Stimulated activated CD4-positive, alpha-beta T cell treated with anti-CD3 and anti-CD28 coated beads, Interleukin-12 subunit alpha, Interleukin-12 subunit beta, amount 100 ng/mL, for 48 hours (primary cell): ENCODE data around the gene FAM136A.
"Not testable (repeated sequence)": the region's sequence is repeated elsewhere in the genome, so short reads cannot be mapped to it uniquely, and the experiment has no call there.

Experiments used
- DNase-seq, 3 donors: peaks; one replicate each; pipeline ENCODE4 v3.0.0-alpha.2; 2020; ENCODE audit warnings: low read depth in 2 of 3, low spot score in 1 of 3

Gene FAM136A

DNA sequence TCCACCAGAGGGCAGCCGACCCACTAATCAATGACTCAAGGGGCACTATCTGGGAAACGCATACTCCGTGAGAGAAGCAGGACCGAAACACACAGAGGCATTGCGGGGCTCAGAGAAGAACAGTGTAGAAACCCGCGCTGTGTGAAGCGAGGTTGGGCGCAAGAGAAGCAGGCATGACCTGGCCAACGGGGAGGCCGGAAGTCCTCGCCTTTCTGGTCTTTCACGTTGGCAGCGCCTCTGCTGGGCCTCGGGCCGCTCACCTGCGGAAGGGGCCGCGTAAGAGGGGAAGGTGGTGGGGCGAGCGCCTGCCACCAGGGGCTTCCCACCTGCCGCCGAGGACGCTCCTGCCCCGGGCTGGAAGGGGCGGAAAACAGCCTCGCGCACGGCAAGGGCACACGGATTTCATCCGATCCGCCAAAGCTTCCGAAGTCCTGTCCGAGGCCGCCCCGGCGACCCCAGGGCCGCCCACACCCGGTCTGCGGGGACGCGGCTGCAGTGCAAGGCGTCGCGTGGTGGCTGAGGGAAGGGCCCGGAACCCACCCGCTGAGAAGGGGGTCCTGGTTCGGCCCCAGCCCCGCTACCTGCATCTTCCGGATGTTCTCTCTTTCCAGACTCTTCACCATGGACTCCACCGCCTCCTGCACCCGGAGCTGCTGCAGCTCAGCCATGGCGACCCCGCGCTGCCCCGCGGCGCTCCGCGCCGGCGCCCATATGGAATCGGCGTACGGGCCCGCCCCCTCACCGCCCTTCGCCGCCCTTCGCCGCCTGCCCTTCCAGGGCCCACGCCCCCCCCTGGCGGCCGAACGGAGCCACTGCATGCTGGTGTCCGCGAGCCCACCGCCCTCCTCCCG lies at the start of gene FAM136A:
TSS of gene FAM136A (minus strand) at position 724 of the 851 bp plus-strand sequence. CDS start at position 668, 56 bp downstream.
- peak; percentile 83 to 92 (median 86) for DNase-seq

DNA sequence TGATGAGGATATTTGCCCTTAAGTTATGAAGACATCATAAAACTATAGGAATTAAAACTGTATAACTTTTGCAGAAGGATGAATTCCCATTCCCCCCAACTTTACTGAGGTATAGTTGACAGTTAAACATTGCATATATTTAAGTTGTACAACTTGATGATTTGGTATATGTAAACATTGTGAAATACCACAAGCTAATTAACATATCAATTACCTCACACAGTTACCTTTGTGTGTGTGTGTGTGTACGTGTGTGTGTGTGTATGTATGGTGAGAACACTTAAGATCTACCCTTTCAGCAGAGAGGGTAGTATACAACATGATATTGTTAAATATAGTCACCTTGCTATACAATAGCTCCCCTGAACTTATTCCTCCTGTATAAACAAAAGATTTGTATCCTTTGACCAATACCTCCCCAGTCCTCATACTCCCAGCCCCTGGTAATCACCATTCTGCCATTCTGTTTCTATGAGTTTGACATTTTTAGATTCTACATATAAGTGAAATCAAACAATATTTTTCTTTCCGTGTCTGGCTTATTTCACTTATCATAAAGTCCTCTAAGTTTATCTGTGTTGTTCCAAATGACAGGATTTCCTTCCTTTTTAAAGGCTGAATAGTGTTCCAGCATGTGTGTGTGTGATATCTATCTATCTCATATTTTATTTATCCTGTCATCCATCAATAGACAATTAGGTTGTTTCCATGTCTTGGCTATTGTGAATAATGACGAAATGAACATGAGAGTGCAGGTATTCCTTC lies 48.2 kb upstream of the FAM136A start:
- DNase-seq: no peak

DNA sequence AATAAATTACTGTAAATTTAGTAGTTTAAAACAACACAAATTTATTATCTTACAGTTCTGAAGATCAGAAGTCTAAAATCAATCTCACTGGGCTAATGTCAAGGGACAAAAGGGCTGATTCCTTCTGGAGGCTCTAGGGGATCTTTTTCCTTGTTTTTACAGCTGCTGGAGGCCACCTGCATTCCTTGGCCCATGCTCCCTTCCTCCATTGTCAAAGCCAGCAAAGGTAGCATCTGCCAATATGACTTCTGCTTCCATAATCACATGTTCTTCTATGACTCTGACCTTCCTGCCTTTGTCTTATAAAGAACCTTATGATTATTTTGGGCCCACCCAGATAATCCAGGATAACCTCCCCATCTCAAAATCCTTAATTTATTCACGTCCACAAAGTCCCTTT lies 46.0 kb upstream of the FAM136A start:
- no peak for DNase-seq

DNA sequence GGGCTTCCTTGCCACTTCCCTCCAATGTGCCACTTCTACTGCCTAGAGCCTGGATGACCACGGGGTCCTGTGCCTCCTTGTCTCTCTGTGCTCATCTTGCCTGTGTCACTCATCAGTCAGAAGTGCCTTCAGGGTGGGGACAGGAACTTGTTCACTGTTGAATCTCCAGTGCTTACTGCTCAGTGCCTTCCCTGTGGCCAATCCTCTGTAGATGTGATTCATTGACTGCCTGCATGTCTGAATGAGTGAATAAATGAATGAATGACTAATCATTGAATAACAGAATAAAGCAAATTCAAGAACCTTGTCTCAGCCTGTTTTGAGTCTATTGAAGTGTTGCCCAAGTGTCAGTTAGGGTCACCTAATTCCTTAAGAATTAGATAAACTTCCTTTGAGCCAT lies 42.3 kb upstream of the FAM136A start:
- no peak for DNase-seq

DNA sequence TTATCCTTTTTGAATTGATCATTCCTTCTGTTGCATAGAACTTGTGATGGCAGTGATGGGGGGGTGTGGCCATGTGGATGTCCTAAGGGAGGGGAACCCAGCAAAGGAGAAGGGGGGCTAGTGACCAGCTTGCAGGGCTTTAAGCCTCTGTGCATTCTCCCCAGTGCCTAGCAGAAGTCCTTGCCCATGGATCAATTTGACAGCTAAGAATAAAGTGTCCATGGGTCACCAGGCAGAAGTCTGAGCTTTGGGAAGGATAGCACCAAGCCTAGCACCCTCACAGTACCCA lies 39.6 kb upstream of the FAM136A start:
- DNase-seq: no peak

DNA sequence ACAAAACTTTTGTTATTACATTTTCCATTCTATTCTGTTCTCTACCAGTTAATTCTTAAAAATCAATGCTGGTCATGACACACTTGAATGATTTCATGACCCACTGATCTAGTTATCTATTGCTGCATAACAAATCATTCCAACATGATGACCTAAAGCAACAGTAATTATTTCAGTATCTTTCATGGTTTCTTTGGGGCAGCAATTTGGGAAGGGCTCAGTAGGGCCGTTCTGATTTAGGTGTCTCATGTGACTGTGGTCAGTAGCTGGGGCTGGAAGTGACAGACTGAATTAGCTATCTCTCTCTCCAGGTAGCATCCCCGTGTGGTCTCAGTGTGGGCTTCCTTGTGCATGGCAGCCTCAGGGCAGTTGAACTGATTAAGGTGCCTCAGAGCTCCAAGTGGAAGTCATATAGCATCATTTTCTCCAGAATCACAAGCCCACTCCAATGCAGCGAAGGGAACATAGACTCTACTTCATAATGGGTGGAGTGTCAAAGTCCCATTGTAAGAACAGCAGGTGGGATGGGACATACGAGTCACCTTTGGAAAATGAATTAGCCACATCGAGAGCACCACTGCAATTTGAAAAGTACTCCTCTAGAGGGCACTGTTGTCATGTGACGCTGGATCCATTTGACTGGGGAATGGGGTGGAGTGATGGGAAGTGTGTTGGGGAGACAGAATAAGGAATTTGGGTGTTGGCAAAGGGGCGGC lies 39.1 kb upstream of the FAM136A start:
- DNase-seq: peak in 2 of 3 donors; percentile 8 to 44

DNA sequence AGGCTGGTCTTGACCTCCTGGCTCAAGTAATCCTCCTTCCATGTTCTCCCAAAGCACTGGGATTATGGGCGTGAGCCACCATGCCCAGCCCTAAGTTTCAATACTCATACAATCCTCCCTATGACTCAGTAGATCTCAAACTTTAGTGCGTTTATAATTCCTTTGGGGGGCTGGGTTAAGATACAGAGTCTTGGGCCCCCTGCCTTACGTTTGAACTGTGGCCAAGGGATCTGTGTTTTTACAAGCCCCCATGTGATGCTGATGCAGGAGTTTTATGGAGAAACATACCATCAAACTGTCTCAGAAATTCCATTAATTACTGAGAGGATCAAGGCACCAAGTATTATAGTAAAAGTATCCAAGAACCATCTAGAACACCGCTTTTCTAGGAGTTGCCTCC lies 38.2 kb upstream of the FAM136A start:
- DNase-seq: no peak

DNA sequence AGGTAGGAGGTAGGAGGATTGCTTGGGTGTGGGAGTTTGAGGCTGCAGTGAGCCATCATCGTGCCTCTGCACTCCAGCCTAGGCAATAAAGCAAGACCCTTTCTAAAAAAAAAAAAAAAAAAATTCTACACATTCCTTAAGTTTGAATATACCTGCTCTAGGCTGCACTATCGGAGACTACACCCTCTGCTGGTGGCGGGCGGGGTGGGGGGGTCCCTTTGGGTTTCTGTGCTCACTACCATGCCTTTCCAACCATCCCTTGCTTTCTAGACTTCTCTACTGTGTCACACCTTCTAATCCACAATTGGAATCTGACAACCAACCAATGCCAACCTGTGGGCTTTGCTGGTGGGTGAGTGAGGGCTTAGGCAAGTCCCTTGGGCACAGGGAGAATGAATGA lies 34.7 kb upstream of the FAM136A start:
- no peak for DNase-seq

DNA sequence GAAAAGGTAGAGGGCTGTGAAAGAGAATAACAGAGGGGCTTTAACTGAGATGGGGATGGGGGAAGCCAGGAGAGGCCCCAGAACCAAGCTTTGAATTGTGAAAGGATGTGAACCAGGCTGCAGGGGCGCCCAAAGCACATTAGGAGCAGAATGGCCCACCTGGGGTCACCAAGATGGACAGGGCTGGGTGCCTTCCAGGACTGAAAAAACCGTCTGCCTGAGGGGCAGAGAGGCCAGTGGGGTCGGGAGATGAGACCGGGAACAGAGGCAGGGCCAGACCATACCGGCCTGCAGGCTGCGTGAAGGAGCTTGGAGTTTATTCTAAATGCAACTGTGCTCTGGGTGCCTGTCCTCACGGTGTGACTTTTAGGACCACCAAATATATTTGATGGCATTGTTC lies 29.1 kb upstream of the FAM136A start:
- DNase-seq: no peak

DNA sequence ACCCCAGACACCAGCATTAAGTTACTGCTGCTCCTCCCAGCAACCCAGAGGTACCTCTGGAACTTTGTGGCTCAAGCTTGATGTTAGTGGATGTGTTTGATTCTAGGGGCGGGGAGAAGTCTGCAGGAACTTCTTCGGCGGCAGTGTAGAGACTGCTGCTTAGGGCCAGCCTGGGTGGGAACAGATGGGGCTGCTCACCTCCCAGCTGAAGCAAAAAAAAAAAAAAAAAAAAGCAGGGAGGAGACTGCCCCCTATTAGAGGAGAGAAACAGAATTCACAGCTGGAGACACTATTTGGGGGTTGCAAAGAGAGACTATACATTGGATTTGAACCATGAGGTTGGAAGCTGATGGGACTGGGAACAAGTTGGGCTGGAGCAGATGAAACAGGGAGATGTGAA lies 28.6 kb upstream of the FAM136A start:
- DNase-seq: no peak

DNA sequence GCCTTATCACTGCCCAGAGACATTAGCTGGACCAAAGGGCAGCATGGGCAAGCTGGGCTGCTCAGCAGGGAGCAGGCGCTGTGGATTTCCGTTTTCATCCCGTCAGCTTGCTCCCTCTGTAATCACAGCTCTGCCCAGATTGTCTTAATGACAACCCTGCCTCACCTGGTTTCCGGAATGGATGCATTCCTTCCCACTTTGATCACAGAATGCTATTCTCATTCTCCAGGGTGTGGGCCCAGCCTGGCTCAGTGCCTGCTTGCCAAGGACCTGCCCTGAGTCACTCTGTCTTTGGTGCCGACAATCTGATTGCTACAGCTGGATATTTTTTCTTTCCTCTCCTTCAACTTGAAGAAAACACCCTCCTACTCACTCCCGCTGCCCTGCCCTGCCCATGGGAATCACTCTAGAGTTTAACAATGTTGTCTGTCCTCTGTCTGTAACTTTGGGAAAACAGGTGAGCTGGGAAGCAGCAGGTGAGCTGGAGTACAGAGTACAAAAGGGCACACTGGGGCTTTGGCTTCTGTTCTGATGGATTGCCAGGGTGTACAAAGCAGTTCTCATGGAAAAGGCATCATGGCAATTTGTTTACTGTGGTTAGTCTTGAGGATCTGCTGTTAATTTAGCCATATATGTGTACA lies 27.2 kb upstream of the FAM136A start:
- no peak for DNase-seq

DNA sequence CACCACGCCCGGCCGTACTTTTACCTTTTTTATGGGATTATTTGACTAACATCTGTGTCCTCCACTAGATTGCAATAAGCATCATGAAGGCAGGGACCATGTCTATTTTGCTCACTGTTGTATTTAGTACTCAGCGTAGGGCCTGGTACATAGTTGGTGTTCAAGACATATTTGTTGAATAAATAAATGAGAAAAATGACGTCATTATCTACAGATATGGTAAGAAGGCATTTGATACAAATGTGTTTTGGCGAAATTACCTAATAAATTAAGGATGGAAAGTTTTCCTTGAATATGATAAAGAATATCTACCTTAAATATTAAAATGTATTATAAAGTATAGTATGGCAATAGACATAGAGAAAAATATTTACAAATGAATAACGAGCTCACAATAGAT lies 24.0 kb upstream of the FAM136A start:
- no peak for DNase-seq

DNA sequence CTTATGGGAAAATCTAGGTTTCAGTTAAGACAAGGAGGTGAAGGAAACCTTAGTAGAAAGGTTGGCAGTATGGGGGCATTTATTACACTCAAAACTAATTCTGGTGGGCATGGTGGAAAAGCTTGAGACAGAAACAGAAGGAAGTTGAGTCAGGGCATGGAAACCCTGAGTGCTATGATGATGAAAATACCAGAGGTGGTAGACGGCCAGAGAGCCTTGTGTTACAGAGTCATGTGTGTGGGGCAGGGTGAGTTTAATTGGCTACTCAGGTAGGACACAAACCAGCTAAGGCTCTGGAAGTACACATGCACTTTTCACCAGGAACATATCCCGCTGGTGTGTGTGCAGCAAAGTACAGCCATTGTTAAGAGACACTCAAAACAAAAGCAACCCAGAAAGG lies 20.7 kb upstream of the FAM136A start:
- DNase-seq: no peak

DNA sequence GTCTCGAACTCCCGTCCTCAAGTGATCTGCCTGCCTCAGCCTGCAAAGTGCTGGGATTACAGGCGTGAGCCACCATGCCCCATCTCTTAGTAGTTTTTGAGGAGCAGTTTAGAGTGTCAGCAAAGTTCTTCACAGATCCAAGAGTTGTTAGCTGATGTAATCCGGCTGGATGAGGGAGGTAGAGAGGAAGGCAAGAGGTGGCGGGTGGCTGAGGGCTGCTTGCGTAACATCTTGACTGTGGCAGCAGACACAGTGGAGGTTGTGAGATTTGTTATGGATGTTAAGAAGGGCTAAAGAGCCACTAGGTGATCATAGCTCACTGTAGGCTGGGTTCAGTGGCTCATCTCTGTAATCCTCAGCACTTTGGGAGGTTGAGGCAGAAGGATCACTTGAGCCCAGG lies 19.5 kb upstream of the FAM136A start:
- DNase-seq: no peak

DNA sequence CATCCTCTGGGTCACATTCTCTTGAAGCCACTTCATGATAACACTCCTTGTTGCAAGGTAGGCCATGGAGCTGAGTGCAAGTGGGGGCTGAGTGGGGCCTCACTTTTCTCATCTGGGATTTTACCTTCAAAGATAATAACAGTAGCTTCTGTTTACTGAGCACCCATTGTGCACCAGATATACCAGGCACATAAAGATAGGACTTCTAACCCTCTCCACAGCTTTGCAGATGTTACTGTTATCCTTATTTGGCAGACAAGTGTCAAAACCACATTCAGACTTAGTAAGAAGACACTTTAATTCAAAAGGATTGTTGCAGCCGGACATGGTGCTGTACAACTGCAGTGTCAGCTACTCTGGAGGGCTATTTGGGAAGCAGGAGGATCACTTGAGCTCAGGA lies 12.8 kb upstream of the FAM136A start:
- DNase-seq: no peak

DNA sequence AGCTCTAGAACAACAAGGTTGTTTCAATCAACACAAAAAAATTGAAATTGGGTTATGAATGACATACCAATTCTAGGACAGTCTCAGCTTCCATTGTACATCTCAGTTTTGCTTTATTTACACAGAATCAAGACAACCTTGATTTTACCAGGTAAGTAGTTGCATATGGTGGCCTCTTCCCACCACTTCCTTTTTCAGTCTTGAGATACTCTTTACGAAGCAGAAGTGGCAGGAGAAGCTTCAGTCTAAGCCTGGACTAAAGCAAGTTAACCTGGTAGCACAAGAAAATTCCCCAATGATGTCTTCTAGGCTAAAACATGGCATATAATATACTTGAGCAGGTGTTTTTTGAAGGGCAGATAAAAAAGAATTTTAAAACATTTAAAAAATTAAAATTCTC lies 10.7 kb upstream of the FAM136A start:
- no peak for DNase-seq

DNA sequence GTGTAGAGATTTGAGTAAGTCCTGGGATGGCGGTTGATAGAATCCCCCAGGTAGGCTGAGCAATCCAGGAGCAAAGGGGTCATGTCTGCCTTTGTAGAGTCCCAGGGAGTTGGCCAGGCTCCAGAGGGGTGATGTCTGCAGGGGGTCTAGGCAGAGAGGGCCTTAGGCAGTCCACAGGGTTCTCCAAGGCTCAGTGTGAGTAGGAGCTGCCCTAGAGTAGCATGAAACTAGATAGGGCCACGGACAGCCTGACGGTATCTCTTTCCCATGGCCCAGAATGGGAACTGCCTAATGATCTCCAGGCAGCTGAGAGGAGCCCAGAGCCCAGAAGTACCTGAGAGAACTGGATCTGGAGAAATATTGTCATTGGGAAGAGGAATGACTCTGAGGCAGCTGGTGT lies 9.0 kb upstream of the FAM136A start:
- no peak for DNase-seq

DNA sequence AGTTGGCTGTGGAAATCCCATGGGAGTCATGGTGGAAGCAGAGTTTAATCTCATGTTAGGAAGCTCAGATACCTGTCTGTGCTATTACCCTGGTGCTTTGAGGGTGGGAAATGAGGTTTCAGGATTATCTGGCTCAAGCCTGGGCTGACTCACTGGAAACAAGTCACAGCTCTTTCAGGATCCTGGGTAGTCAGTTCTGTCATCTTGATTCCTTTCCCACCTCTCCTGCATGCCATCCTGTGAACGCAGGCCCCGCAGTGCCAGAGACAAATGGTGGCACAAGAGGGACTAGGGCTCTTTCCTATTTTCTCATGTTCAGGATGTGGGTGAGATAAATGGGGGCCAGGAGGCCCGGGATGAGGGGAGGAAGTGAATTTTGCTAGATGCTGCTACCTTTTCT lies 3.7 kb upstream of the FAM136A start:
- DNase-seq: no peak

DNA sequence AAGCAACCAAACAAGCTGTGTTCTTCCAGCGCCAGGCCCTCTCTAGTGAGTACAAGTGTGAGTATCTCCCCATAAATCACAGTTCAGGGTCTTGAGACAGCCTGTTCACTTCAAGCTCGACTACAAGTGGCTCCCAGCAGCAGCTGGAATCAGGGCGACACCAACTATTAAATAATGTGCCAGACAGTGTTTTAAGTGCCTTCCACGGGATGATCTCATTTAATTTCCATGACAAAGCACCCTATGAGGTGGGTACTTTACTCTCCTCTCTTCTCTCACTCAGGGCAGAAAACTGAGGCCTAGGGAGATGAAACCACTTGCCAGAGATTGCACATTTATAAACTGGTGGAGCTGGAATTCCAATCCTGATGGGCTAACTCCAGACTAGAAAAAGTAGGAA lies 2.6 kb upstream of the FAM136A start:
- no peak for DNase-seq

DNA sequence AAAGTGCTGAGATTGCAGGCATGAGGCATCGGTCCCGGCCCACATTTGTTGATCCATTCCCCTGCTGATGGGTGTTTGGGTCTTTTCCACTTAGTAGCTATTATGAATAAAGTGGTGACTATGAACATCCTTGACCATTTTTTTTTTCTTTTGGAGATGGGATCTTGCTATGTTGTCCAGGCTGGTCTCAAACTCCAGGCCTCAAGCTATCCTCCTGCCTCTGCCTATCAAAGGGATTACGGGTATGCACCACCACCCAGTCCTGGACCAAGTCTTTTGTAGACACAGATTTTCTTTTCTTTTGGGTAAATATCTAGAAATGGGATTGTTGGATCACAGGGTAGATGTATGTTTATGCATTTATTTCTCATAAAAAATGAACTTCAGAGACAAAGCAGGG lies 1.3 kb upstream of the FAM136A start:
- no peak for DNase-seq

DNA sequence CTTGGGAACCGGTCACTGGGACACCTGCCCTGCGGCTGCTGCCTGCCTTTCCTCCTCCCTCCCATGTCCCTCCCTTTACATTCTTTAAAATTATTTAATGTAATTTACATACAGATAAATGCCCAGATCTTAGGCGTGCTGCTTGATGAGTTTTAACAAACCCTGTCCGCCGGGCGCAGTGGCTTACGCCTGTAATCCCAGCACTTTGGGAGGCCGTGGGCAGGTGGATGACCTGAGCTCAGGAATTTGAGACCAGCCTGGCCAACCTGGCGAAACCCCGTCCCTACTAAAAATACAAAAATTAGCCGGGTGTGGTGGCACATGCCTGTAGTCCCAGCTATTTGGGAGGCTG lies 304 bp upstream of the FAM136A start:
- not testable (repeated sequence) for DNase-seq
